Stimulated activated CD4-positive, alpha-beta T cell treated with anti-CD3 and anti-CD28 coated beads, Interleukin-4, amount 100 ng/mL, for 48 hours (primary cell): ENCODE data around the gene GRP.

Source experiments
- DNase-seq, 2 donors: peaks; one replicate each; pipeline ENCODE4 v3.0.0-alpha.2; 2020; ENCODE audit warnings: low read depth in 2 of 2

GRP gene

DNA sequence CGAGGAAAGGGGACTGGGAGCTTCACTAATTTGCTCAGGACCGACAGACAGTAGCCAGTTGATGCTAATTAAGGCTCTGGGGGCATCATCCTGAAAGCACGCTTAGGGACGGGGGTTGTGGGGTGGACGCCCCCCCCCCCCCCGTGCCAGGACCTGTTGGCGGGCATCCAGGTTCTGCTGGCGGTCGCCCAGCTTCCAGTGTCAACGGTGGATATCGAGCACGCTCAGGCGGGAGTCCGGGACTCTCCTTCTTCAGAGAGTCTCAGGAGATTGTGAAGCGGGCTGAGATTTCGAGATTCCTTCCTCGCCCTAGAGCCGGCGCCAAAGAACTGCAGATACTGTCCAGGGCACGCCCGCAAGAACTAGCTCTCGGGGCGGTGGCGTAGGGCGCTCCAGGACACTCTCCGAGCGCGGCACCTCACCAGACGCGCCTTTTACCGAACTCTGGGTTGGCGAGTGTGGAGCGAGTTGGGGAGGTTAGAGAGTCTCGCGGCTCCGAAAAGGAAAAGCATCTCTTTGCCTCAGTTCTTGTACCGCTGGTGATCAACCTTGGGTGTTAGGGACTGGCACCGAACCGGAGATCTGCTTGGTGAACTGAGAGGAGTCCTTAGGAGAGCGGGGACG, 47.7 kb downstream of the GRP start:
- no peak for DNase-seq

- no peak for DNase-seq
These were observed 48.3 kb downstream of the GRP start for GRCh38 chr18:59268127-59268720.

- DNase-seq: peak; percentile 43 to 46
These were observed 49.0 kb downstream of the GRP start for GRCh38 chr18:59268721-59269562.

DNA sequence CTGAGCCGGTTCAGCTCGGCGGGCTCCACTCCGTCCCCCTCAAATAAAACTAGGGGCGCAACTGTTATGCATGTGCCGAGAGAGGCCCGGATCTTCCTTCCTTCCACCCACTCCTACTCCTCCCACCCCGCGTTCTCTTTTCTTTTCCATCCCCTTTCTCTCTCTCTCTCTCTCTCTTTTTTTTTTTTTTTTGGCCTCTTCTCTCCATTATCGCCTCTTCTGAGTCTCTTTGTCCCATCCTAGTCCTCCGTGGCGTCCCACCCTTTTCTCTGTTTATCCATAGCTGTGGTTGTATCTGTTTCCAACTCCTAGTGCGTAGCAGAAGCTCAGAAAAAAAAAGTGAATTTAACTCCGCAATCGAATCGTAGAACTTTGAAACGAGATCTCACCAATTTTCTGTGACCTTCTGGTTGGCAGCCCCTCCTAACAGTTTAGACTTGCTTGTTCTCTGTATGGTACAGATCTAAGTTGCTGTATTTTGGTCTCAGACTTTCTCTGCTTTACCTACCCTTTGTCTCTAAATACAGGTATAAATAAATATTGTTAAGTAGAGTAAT, 49.7 kb downstream of the GRP start:
- no peak for DNase-seq

- DNase-seq: no peak
These were observed 50.8 kb downstream of the GRP start for GRCh38 chr18:59270689-59271257.

DNA sequence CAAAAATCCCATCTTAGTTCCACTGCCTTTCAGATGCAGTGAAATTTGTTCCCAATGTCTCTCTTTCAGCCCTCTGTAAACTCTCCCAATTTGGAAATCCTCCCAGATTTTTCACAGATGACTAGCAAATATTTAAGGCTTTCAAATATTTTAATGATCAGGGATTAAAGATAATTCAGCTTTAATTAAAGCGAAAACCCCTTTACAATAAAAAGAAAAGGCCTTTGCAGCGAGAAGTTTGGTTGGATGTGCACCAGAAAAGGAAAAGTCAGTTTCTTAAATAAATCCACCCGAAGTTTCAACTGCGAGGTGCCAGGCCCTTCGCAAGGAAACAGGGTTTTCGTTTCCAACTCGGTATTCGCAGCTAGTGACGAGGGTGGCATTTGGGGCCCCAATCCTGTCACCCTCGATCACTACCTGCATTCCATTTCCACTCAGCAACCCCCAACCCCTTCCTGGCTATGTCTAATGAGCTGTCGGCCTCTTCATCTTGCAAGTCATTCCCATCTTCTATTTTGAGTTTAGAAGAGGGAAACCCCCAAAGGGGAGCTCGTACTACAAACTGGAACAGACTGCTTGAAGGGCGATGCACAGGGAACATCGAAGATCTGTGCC, 51.8 kb downstream of the GRP start:
- no peak for DNase-seq

DNA sequence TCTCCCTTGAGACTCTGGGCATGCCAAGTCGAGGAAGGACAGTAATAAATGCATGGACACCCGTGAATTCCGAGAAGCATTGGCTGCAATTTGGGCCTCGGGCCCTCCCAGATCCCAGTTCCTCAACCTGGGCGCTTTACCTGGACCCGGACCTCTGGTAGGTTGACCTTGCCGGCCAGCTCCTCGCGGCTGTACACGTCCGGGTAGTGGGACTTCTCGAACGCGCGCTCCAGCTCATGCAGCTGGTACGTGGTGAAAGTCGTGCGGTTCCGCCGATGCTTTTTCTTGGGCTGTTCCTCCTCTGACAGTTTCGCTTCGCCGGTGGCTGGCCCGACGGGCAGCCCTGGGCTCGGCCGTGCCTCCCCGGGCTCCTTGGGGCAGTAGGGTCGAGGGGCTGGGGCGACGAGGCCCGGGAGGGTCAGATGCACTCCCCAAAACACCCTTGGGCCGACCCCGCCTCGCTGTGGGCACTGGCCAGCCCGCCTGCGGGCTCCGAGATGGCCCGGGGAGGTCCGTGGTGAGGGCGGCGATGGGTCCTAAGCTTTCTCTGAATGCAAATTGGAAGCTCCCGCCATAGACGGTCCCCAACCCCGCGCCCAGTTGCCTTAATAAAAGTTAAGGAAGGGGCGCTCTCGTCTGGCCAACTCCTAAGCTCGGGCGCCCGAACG, 52.4 kb downstream of the GRP start:
- DNase-seq: no peak

DNA sequence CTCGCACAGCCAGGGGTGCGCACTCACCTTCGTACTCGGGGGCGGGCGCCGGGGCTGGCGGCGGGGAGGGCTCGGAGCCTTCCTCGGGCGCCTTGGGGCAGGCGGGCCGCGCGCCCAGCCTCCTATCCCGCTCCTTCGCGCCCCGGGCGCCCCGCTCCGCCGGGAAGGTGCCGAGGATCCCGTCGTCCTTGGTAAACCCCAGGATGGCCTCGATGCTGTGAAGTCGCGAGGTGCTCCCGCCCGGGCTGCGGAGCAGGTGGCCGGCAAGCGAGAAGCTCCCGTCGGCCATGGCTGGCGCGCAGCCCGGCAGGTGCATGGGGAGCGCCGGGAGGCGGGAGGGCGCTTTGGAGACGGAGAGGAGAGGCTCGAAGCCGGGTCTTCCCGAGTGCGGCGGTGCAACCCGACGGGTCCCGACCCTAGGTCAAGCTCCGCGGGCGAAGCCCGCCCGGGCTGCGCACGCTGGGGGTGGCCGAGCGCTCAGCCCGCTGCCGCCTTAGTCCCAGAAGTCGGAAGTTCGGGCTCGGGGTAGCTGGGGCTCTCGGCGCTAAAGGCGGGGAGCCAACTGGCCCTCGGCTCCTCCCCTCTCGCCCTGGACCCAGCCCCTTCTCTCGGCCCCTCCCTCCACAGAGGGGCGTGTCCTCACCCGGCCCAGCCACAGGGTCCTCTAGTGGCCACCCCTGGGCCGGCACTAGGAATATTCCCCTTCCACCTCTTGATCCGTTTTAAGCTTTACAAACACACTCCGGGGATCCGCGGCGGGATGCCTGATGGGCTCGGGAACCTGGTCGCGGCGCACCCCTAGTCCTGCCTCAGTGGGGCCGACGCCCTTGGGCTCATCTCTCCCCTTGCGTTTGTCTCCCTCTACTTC, 53.2 kb downstream of the GRP start, which contains the start of gene RAX:
Gene RAX, minus strand, starts transcription at position 564 of the 868 bp plus-strand sequence. Its CDS starts 248 bp downstream, at position 316.
- DNase-seq: no peak

GRCh38 chr18:59273759-59274532, 54.0 kb downstream of the GRP start:
- no peak for DNase-seq

- DNase-seq: no peak
These were observed 54.6 kb downstream of the GRP start for GRCh38 chr18:59274533-59274928.

DNA sequence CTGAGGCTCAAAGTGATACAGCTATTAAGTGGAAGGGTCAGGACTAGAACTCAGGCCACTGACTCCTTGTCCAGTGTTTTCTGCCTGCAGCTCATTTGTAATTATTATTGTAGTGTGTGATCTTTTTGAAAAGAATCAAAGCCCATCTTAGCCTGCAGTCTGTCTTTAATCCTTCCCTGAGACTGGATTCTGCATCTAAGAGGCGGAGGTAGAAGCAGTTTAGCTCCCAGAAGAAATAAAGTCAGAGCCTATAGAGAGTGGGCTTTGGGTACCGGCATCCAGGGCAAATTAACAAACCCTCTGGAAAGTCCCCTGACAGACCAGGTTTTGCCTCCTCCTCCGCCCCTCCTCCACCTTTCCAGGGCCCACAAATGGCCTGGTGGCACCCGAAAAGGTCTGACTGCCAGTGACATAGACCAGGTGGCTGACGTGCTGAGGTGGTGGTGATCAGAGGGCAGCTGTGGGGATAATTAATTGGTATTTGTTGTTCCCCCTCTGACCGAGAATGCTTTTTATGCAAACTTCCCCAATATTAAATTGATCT, 55.5 kb downstream of the GRP start:
- no peak for DNase-seq

DNA sequence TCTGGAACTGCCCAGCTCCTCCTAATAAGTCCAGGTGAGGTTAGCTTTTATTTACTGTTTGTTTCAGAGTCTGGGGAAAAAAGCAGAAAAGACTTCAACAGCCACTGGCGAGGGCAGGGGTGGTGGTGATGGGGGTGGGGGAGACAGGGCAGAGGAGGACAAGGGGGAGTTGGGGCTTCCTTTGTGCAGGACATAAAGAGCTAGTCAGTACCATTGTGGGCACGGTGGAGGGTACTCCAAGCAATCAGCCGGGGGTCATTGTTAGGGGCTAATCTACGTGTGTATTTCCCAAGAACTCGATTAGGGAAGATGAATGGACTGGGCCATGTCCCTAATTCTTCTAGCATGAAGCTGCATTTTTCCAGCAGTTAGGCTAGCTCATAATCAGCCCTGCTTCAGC, 56.1 kb downstream of the GRP start:
- no peak for DNase-seq

DNA sequence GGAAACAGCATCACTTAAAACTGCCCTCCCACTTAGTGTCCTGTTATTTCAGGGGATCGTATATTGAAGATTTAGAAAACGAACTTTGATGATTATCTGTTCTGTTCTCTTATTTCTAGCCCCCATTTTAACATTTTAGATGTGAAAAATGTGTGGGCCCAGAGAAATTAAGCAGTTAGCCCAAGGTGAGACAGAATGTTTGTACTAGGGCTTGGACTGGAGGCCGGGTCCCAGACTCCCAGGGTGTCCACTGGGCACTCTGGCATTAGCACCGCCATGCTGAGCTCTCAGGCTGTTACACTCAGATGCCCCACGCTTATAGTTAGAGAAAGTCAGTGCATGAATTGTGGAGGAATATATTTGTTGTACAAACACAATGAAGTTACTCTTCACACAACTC, 58.8 kb downstream of the GRP start:
- no peak for DNase-seq

- no peak for DNase-seq
These were observed 59.2 kb downstream of the GRP start for GRCh38 chr18:59279193-59279592.

DNA sequence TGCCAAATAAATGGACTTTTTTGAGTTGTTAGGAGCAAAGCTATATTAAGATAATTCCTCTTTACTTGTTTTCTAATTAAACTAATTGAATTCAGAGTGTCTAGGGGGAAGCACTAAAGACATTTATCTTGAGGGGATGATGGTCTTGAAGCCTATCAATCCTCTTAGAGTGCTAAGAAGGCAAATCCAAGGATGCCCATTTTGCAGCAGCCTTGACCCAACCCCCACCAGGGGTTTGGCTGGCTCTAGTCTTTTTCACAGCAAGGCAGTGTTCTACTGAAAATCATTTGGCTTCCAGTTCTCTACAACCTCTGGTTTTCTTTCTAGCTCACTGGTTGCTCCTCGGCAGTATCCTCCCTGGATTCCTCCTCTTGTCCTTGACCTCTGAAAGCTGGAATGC, 59.8 kb downstream of the GRP start:
- DNase-seq: no peak
